ENCODE measurements around the gene LRRC3C. TPM values are rescaled to one million over a fixed set of nuclear protein-coding genes. Genes with fewer than 3 reads are reported as not detected.

Gene LRRC3C
- total RNA-seq, 1 donor from 2014 or later = not detected

DNA sequence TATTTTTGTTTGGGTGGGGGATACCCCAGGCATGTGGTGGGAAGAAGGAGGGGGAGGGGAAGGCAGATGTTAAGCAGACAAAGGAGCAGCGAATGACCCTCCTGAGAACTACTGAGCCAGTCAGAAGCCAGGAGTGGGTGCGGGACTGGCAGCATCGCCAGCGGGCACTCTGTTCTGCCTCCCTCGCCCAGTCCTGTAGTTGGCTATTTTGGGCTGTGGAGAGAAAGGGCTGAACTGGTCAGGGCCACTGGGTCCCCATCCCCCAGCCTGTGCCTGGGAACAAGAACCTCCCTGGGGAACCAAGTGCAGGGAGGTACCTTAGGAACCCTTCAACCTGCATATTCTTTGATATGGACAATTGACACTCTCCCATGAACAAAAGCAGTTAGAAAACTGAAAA is 6.4 kb downstream of the LRRC3C start:
- Histone ChIP-seq H3K27me3 (ENCODE audit: control insufficient read depth, insufficient read depth, low read length) (no peaks in the 10 kb centered on the region), H3K4me3 (ENCODE audit: low read depth, low read length) (no peak overlapping the region), H3K36me3 (ENCODE audit: control insufficient read depth, insufficient read depth, low read length) (no peaks in the 10 kb centered on the region)
- TF ChIP-seq, protein P1, sequence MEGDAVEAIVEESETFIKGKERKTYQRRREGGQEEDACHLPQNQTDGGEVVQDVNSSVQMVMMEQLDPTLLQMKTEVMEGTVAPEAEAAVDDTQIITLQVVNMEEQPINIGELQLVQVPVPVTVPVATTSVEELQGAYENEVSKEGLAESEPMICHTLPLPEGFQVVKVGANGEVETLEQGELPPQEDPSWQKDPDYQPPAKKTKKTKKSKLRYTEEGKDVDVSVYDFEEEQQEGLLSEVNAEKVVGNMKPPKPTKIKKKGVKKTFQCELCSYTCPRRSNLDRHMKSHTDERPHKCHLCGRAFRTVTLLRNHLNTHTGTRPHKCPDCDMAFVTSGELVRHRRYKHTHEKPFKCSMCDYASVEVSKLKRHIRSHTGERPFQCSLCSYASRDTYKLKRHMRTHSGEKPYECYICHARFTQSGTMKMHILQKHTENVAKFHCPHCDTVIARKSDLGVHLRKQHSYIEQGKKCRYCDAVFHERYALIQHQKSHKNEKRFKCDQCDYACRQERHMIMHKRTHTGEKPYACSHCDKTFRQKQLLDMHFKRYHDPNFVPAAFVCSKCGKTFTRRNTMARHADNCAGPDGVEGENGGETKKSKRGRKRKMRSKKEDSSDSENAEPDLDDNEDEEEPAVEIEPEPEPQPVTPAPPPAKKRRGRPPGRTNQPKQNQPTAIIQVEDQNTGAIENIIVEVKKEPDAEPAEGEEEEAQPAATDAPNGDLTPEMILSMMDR (IDR thresholded peaks at IDR 0.05; ENCODE audit: insufficient read depth, low read length, poor library complexity, severe bottlenecking) = no peak
- DNase-seq (ENCODE audit: low read depth) = no peak

DNA sequence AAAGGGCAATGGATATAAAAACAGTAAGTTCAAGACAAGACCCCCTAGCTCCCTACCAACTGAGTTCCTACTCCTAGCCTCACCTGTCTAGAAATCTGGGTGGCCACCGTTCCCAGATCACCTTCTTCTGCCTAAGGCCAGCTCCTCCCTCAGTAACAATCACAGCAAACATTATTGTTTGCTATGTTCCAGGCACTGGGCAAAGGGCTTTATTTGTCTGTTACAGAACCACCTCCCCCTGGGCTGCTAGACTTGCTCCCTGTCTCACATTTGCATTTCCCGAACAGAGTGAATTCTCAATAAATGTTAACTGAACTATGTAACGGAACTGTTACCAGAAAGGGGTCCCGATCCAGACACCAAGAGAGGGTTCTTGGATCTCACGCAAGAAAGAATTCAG is 6.8 kb downstream of the LRRC3C start:
- TF ChIP-seq, protein P1 (IDR thresholded peaks at IDR 0.05; ENCODE audit: insufficient read depth, low read length, poor library complexity, severe bottlenecking) = no peak
- DNase-seq (ENCODE audit: low read depth) = no peak
- H3K4me3 ChIP-seq (ENCODE audit: low read depth, low read length) = no peak overlapping the region
- H3K27me3 ChIP-seq (ENCODE audit: control insufficient read depth, insufficient read depth, low read length) = no peaks in the 10 kb centered on the region
- H3K36me3 ChIP-seq (ENCODE audit: control insufficient read depth, insufficient read depth, low read length) = no peaks in the 10 kb centered on the region

DNA sequence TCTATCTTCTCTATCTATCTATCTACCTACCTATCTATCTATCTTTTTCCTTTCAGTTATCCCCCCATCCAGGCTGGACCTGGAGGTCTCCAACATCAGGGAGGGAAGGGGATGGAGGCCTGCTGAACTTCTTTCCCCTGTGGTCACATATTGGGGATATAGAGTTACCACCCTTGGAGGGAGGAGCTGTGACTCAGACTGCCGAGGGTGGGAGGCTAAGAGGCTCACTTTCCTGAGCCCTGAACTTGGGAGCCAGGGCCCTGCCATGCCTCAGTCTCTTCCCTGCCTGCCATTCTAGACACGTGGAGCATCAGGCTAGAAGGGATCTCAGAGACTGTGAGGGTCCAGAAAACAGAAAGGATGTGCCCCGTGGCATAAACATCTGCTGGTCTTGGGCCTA is 8.4 kb downstream of the LRRC3C start:
- Histone ChIP-seq H3K27me3 (ENCODE audit: control insufficient read depth, insufficient read depth, low read length) (no peaks in the 10 kb centered on the region), H3K4me3 (ENCODE audit: low read depth, low read length) (no peak overlapping the region), H3K36me3 (ENCODE audit: control insufficient read depth, insufficient read depth, low read length) (no peaks in the 10 kb centered on the region)
- TF ChIP-seq, protein P1 (IDR thresholded peaks at IDR 0.05; ENCODE audit: insufficient read depth, low read length, poor library complexity, severe bottlenecking) = no peak
- DNase-seq (ENCODE audit: low read depth) = no peak

DNA sequence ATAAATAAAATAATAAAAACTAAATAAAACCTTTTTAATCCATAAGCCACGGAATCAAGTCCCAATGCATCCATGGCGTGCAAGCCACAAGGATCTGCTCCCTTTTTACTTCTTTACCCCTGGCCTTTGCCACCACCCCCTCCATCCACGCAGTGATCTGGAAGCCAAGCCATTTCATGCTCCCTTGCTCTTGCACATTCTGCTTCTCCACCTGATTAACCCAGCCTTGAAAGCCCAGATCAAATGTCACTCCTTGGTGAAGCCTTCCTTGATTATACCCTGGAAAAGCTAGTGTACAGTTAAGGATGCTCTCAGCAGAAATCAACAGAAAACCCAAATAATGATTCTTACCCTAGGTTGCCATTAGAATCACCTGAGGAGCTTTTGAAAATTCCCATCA is 9.9 kb downstream of the LRRC3C start:
- TF ChIP-seq, protein P1 (IDR thresholded peaks at IDR 0.05; ENCODE audit: insufficient read depth, low read length, poor library complexity, severe bottlenecking) = no peak
- no peak overlapping the region for H3K4me3 ChIP-seq (ENCODE audit: low read depth, low read length)
- H3K27me3 ChIP-seq (ENCODE audit: control insufficient read depth, insufficient read depth, low read length) = no peaks in the 10 kb centered on the region
- H3K36me3 ChIP-seq (ENCODE audit: control insufficient read depth, insufficient read depth, low read length) = no peaks in the 10 kb centered on the region
- no peak for DNase-seq (ENCODE audit: low read depth)

DNA sequence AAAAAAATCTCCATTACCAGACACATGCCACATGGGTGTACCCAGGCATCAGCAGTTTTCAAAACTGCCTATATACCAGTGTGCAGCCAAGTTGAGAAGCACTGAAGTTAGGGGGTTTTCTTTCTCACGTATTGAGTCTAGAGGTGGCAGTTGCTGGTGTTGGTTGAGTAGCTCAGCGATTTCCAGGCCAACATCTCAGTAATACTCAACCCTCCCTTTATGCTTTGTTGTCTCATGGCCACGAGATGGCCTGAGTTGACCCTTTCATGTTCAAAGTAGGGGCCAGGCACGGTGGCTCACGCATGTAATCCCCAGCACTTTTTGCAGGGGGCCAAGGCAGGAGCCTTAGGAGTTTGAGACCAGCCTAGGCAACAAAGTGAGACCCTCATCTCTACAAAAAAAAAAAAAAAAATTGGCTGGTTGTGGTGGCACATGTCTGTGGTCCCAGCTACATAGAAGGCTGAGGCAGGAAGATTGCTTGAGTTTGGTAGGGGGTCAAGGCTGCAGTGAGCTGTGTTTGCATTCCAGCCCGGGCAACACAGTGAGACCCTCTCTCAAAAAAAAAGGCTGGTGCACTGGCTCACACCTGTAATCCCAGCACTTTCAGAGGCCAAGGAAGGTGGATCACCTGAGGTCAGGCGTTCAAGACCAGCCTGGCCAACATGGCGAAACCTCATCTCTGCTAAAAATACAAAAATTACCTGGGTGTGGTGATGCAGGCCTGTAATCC is 10.8 kb downstream of the LRRC3C start:
- no peaks in the 10 kb centered on the region for H3K27me3 ChIP-seq (ENCODE audit: control insufficient read depth, insufficient read depth, low read length)
- TF ChIP-seq, protein P1 (IDR thresholded peaks at IDR 0.05; ENCODE audit: insufficient read depth, low read length, poor library complexity, severe bottlenecking) = no peak

DNA sequence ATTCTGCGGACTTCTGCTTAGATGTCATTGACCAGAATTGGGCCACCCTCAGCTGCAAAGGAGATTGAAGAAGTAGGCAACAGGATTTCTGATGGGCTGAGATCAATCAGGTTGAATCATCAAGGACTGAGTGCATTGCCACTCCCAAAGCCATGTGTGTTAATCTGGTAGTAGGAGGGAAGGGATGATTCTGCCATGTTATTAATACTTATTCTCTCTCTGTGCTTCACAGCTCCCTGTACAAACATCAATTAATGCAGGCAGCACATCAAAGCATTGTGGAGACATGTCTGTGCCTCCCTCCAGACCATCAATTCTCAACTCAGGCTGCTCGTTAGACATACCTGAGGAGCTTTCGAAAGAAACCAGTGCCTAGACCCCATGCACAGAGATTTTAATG is 11.6 kb downstream of the LRRC3C start:
- Histone ChIP-seq H3K36me3 (ENCODE audit: control insufficient read depth, insufficient read depth, low read length) (no peaks in the 10 kb centered on the region), H3K27me3 (ENCODE audit: control insufficient read depth, insufficient read depth, low read length) (no peaks in the 10 kb centered on the region), H3K4me3 (ENCODE audit: low read depth, low read length) (no peak overlapping the region)
- TF ChIP-seq, protein P1 (IDR thresholded peaks at IDR 0.05; ENCODE audit: insufficient read depth, low read length, poor library complexity, severe bottlenecking) = no peak
- no peak for DNase-seq (ENCODE audit: low read depth)

More for the DNA sequence above, 10.8 kb downstream of the LRRC3C start:
- Histone ChIP-seq H3K4me3 (ENCODE audit: low read depth, low read length) (no peak overlapping the region), H3K36me3 (ENCODE audit: control insufficient read depth, insufficient read depth, low read length) (no peaks in the 10 kb centered on the region)
- no peak for DNase-seq (ENCODE audit: low read depth)
